H1 (cell line): ENCODE measurements around the gene MYO1D. TPM values are rescaled to one million over a fixed set of nuclear protein-coding genes. Genes with fewer than 3 reads are reported as not detected.

Experiments
- CTCF ChIA-PET: fragments of 300-600 bp; sonication (Branson Sonifier 250); formaldehyde crosslinking; loops from one replicate; lab custom pipeline; 2021; ENCODE audit not compliant: partially characterized antibody; lab: Charles Lee
- POLR2A ChIA-PET: fragments of 300-600 bp; sonication (Branson Sonifier 250); formaldehyde crosslinking; loops from one replicate; lab custom pipeline; 2021; ENCODE audit warnings: inconsistent platforms; ENCODE audit not compliant: partially characterized antibody; lab: Charles Lee
- DNase-seq, 2 experiments: peaks; one replicate each; pipeline versions ENCODE4 v3.0.0 to v3.0.0-alpha.2; 2010 to 2022; ENCODE audit warnings: low spot score in 2 of 2, low read depth in 1 of 2, mixed read lengths in 1 of 2
- FAIRE-seq: peaks from 2 replicates; lab custom pipeline; 2011; peaks lifted over from hg19 to GRCh38; lab: Jason Lieb, UNC
- H2AFZ ChIP-seq: 2 replicates; pipeline ENCODE4 v1.8.1; 2012; ENCODE audit warnings: low read length, inconsistent platforms
- H2AK5ac ChIP-seq: 2 replicates; pipeline ENCODE4 v1.6.1; 2013; ENCODE audit warnings: low read depth, low read length
- H2BK120ac ChIP-seq: replicated peaks from 2 replicates; pipeline ENCODE3; 2013; ENCODE audit warnings: low read depth, low read length, inconsistent platforms
- H2BK12ac ChIP-seq: 2 replicates; pipeline ENCODE4 v1.6.1; 2013; ENCODE audit warnings: low read depth, low read length
- H2BK15ac ChIP-seq: 2 replicates; pipeline ENCODE4 v1.6.1; 2013; ENCODE audit warnings: low read length
- H2BK20ac ChIP-seq: 2 replicates; pipeline ENCODE4 v1.6.1; 2013; ENCODE audit warnings: low read length
- H2BK5ac ChIP-seq: 2 replicates; pipeline ENCODE4 v1.6.1; 2013; ENCODE audit warnings: low read depth, low read length
- H3K14ac ChIP-seq: 2 replicates; pipeline ENCODE4 v1.6.1; 2013; ENCODE audit warnings: inconsistent platforms; ENCODE audit not compliant: insufficient read length
- H3K18ac ChIP-seq: 2 replicates; pipeline ENCODE4 v1.6.1; 2013; ENCODE audit warnings: low read length; ENCODE audit errors: extremely low read depth
- H3K23ac ChIP-seq: 2 replicates; pipeline ENCODE4 v1.6.1; 2013; ENCODE audit warnings: inconsistent platforms; ENCODE audit not compliant: insufficient read length
- H3K23me2 ChIP-seq: 2 replicates; pipeline ENCODE4 v1.6.1; 2013; ENCODE audit warnings: low read depth, low read length
- H3K27ac ChIP-seq: 2 replicates; pipeline ENCODE4 v1.6.1; 2011; ENCODE audit warnings: low read depth, low read length, inconsistent platforms
- H3K27me3 ChIP-seq, 4 experiments: replicated peaks in 1 of 4; 1 replicate in 1 of 4; 2 replicates in 3 of 4; pipeline versions ENCODE4 v1.6.1 to v1.8.1; 2011 to 2013; ENCODE audit warnings: low read length in 3 of 4, mild to moderate bottlenecking in 3 of 4, inconsistent platforms in 2 of 4, mixed read lengths in 2 of 4, moderate library complexity in 1 of 4; ENCODE audit not compliant: control insufficient read depth in 3 of 4, insufficient read depth in 3 of 4; ENCODE audit errors: extremely low read depth in 1 of 4
- H3K36me3 ChIP-seq, 4 experiments: 2 replicates each; pipeline versions ENCODE4 v1.6.1 to v1.8.1; 2011 to 2013; ENCODE audit warnings: mild to moderate bottlenecking in 4 of 4, low read length in 3 of 4, moderate library complexity in 2 of 4, control low read depth in 1 of 4, inconsistent platforms in 1 of 4; ENCODE audit not compliant: insufficient read depth in 4 of 4, control insufficient read depth in 2 of 4
- H3K4ac ChIP-seq: replicated peaks from 2 replicates; pipeline ENCODE3; 2013; ENCODE audit warnings: low read length, low read depth, mixed read lengths, inconsistent platforms; ENCODE audit not compliant: insufficient read length
- H3K4me1 ChIP-seq, 4 experiments: replicated peaks in 1 of 4; 1 replicate in 1 of 4; 2 replicates in 3 of 4; pipeline versions ENCODE4 v1.6.1 to v1.8.1; 2011 to 2013; ENCODE audit warnings: low read length in 3 of 4, inconsistent platforms in 2 of 4, mixed read lengths in 1 of 4; ENCODE audit not compliant: insufficient read depth in 4 of 4, control insufficient read depth in 3 of 4
- H3K4me2 ChIP-seq, 2 experiments: 2 replicates each; pipeline versions ENCODE4 v1.6.1 to v1.8.1; 2011 to 2013; ENCODE audit warnings: low read depth in 2 of 2, low read length in 2 of 2, control low read depth in 1 of 2, inconsistent platforms in 1 of 2, mild to moderate bottlenecking in 1 of 2; ENCODE audit not compliant: insufficient read depth in 1 of 2
- H3K4me3 ChIP-seq, 4 experiments: fragments of 200-600, 300-600 bp in 1 of 4; sonication (generic), shearing (Covaris generic), sonication (Bioruptor Twin) in 1 of 4; 2 replicates each; pipeline versions ENCODE4 v1.5.1 to v1.8.1; 2011 to 2016; ENCODE audit warnings: low read length in 4 of 4, low read depth in 3 of 4, control low read depth in 2 of 4, inconsistent platforms in 2 of 4, mild to moderate bottlenecking in 2 of 4, mixed read lengths in 1 of 4, moderate library complexity in 1 of 4; ENCODE audit not compliant: insufficient read depth in 2 of 4; ENCODE audit errors: extremely low read depth in 1 of 4
- H3K56ac ChIP-seq: replicated peaks from 2 replicates; pipeline ENCODE3; 2013; ENCODE audit warnings: low read depth, mild to moderate bottlenecking, mixed read lengths, low read length, inconsistent platforms; ENCODE audit not compliant: insufficient read length
- H3K79me1 ChIP-seq: 2 replicates; pipeline ENCODE4 v1.6.1; 2013; ENCODE audit warnings: low read depth, low read length, control low read depth
- H3K79me2 ChIP-seq, 2 experiments: 2 replicates each; pipeline versions ENCODE4 v1.6.1 to v1.8.1; 2012 to 2013; ENCODE audit warnings: low read length in 2 of 2, mild to moderate bottlenecking in 2 of 2, inconsistent platforms in 1 of 2; ENCODE audit not compliant: insufficient read depth in 2 of 2, control insufficient read depth in 1 of 2
- H3K9ac ChIP-seq, 4 experiments: replicated peaks in 1 of 4; 1 replicate in 1 of 4; 2 replicates in 3 of 4; pipeline versions ENCODE4 v1.6.1 to v1.8.1; 2011 to 2013; ENCODE audit warnings: low read depth in 3 of 4, low read length in 3 of 4, control low read depth in 2 of 4, mild to moderate bottlenecking in 2 of 4, moderate library complexity in 2 of 4, inconsistent platforms in 1 of 4; ENCODE audit errors: extremely low read depth in 1 of 4
- H3K9me3 ChIP-seq, 2 experiments: 2 replicates each; pipeline versions ENCODE4 v1.6.1 to v1.8.1; 2012 to 2013; ENCODE audit warnings: mild to moderate bottlenecking in 2 of 2, moderate library complexity in 2 of 2, control low read depth in 1 of 2, inconsistent platforms in 1 of 2, low read depth in 1 of 2, low read length in 1 of 2, mixed read lengths in 1 of 2; ENCODE audit not compliant: insufficient read depth in 2 of 2
- H4K20me1 ChIP-seq, 2 experiments: replicated peaks in 1 of 2; 2 replicates each; pipeline versions ENCODE3 to v1.8.1; 2011 to 2013; ENCODE audit warnings: inconsistent platforms in 2 of 2, low read length in 2 of 2, mild to moderate bottlenecking in 1 of 2; ENCODE audit not compliant: insufficient read depth in 2 of 2, control insufficient read depth in 1 of 2
- H4K5ac ChIP-seq: 2 replicates; pipeline ENCODE4 v1.6.1; 2013; ENCODE audit warnings: low read length, low read depth, mixed read lengths, inconsistent platforms; ENCODE audit not compliant: insufficient read length
- H4K8ac ChIP-seq: 2 replicates; pipeline ENCODE4 v1.8.0; 2013; ENCODE audit warnings: mild to moderate bottlenecking, moderate library complexity, low read length, inconsistent platforms; ENCODE audit not compliant: insufficient read depth; ENCODE audit errors: extremely low read depth
- H4K91ac ChIP-seq: replicated peaks from 2 replicates; pipeline ENCODE3; 2013; ENCODE audit warnings: low read length, mixed read lengths, inconsistent platforms; ENCODE audit not compliant: insufficient read length
- MAFK ChIP-seq: IDR thresholded peaks from 2 replicates; pipeline ENCODE4 v1.6.1; 2012; ENCODE audit warnings: low read depth, mild to moderate bottlenecking, improper control_type of control experiment, low read length
- RFX5 ChIP-seq: IDR thresholded peaks from 2 replicates; pipeline ENCODE4 v1.6.1; 2011; ENCODE audit warnings: low read depth, low read length, improper control_type of control experiment, borderline replicate concordance
- SP1 ChIP-seq: IDR thresholded peaks from 2 replicates; pipeline ENCODE4 v1.6.1; 2011; ENCODE audit warnings: low read depth, low read length
- WGBS, 2 experiments: shearing (Covaris generic) in 1 of 2; methylation state at CpG; one replicate each; pipeline versions ENCODE4 v1.1.6 to v1.1.7; 2013 to 2015; ENCODE audit warnings: low lambda C conversion rate in 2 of 2, mixed read lengths in 2 of 2, inconsistent platforms in 1 of 2, low coverage in 1 of 2, missing lambda C conversion rate in 1 of 2; ENCODE audit not compliant: insufficient replicate concordance in 2 of 2, insufficient coverage in 1 of 2, insufficient read length in 1 of 2; ENCODE audit errors: extremely low coverage in 1 of 2, missing lambda C conversion rate in 1 of 2; 5-methylcytosine and 5-hydroxymethylcytosine counted together
- polyA plus RNA-seq, 7 experiments: library from polyadenylated mRNA; depleted of rRNA in 3 of 7; stranded (reverse) in 5 of 7; unstranded in 2 of 7; fragments of >200 nt in 5 of 7; fragments of 200-250 nt in 2 of 7; gene quantifications; 1 replicate in 5 of 7; 2 replicates in 1 of 7; 4 replicates in 1 of 7; pipeline versions ENCODE4 v1.2.1 to v1.2.3, GENCODE V29; 2011 to 2013; ENCODE audit warnings: missing spikeins in 2 of 7, mixed read lengths in 2 of 7
- total RNA-seq: library from RNA; stranded (reverse); fragmentation: NEBNext Ultra II Directional; extraction: Animal tissue kit (Norgen Biotek cat#: 25700); gene quantifications from 2 replicates; pipeline ENCODE4 v1.2.1, GENCODE V29; 2021

MYO1D gene
- total and polyA plus RNA-seq, 2 of the 8 experiments (the other 6 are each of a cell fraction or from before 2014, with no cell fraction given) = 6.5 to 25.4 TPM

GRCh38 chr17:32831223-32831622, 45.7 kb downstream of the MYO1D start:
- WGBS, 2 experiments = 91% methylated on average over 3 of the region's 3 CpGs; no CpG with 5 or more reads in 1 of the 2 experiments
- ChIA-PET CTCF (interaction anchor here (1.5 kb wide), 1 partner anchor 48 kb away, joined by 3 read pairs; no protein-coding TSS in a partner anchor), POLR2A (no interaction called here)
- Histone ChIP-seq H2BK20ac (no peak overlapping the region), H3K79me1 (peaks cover 3% of the 10 kb centered on the region; the same call in 1 of the 2 replicates), H3K56ac (no peak overlapping the region), H4K5ac (no peak overlapping the region), H3K27ac (no peak overlapping the region), H3K9me3 (no peaks in the 10 kb centered on the region), H2AK5ac (no peak overlapping the region), H2AFZ (no peak overlapping the region), H3K14ac (no peak overlapping the region), H4K20me1 (peaks cover 0 to 3% of the 10 kb centered on the region in 2 experiments), H3K9ac (no peak overlapping the region), H4K8ac (no peak overlapping the region), H3K4me3 (no peak overlapping the region), H2BK12ac (no peak overlapping the region), H3K23ac (no peak overlapping the region), H2BK15ac (no peak overlapping the region), H2BK120ac (no peak overlapping the region), H4K91ac (no peak overlapping the region), H3K4me2 (no peak overlapping the region), H3K18ac (no peak overlapping the region), H3K4me1 (no peaks in the 10 kb centered on the region), H3K27me3 (no peaks in the 10 kb centered on the region), H3K79me2 (no peaks in the 10 kb centered on the region; a peak in 3 of 4 replicates), H3K36me3 (no peaks in the 10 kb centered on the region), H2BK5ac (no peak overlapping the region), H3K23me2 (no peaks in the 10 kb centered on the region), H3K4ac (no peak overlapping the region)
- DNase-seq (no peak), FAIRE-seq (no peak)
- TF ChIP-seq MAFK (no peak), SP1 (no peak), RFX5 (no peak)
